ENCODE measurements around the gene MED12. TPM values are rescaled to one million over a fixed set of nuclear protein-coding genes. Genes with fewer than 3 reads are reported as not detected.
A peak's percentile ranks its signal among the peaks of the same experiment; 100 is the strongest.

Gene MED12
- total RNA-seq, 1 donor from 2014 or later: 18.3 TPM

DNA sequence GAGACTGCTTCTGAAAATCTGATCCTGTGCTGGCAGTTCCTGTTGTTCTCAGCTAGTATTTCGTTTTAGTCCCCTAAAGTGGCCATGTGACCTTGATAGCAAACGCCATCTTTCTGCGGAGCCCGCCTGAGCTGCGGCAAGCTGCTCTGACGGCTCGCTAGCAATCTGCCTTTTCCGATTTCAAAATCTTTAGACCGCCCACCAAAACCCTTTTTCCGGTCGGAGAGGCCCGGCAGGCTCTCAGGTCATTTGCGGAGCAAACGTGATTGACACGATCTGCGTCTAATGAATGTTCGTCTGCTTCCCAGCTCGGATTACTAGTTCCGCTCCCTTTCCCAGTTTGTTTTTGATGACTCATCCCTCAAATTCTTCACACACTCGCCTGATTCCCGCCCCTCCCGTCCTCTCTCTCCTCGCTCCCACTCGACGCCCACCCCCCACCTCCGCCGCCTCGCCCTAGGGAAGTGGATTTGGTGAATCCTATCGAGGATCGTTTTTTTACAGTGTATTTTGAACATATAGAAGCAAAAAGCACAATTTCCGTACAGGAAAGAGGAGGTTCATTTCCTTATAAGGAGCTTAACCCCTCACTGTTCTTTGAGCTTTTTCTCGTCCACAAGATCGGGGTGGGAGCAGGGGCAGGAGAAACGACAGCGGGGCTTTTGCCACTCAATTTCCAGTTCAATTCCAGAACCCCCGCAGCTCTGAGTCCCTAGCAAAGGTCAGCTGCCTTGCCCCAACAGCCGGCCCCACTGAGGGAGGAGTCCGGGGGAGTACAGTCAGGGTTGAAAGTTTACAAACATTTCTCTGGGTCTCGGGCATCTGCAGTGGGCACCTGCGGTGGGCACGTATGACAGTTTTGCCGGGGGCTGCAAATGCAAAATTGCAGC lies 63.8 kb downstream of the MED12 start:
- DNase-seq (peak; percentile 84), ATAC-seq (peak; percentile 97)
- intact Hi-C loops (cut with micrococcal nuclease): no loop called here

DNA sequence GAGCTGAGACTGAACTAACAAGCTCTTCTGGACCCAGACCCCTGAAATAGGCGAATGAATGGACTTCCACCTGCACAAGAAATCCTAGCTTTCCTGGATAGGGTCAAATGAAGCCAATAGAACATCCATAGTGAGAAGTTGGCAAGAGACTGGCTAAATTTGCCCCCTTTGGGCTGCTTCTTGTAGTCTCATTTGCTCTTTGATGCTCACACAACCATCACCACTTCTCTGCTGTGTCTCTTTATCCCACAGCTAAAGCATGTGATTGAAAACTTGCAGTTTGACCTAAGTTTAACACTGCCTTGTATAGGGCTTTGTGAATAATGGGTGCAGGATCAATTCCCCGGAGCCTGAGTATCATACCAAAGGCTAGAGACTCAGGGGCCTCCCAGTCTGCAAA lies 64.5 kb downstream of the MED12 start:
- DNase-seq (no peak), ATAC-seq (no peak)
- intact Hi-C loops (cut with micrococcal nuclease): no loop called here

DNA sequence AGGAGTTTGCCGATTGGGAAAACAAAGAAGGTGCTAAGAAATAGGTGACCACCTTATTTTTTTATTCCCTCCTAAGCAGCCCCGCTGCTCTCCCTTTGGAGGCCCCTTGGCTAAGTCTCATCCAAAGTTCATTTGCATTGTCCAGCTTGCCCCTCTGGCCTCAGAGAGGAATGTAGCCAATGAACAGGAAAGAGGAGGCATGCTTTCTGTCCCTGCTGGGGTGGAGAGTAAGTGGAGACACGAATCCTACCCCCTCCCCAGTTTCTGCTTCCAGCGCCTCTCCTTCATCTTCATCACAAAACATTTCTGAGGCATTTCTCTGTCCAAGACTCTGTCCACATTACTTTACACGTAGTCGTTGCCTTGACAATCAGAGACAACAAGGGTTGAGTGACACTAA lies 64.9 kb downstream of the MED12 start:
- ATAC-seq: no peak
- DNase-seq: no peak
- intact Hi-C loops (cut with micrococcal nuclease): no loop called here

DNA sequence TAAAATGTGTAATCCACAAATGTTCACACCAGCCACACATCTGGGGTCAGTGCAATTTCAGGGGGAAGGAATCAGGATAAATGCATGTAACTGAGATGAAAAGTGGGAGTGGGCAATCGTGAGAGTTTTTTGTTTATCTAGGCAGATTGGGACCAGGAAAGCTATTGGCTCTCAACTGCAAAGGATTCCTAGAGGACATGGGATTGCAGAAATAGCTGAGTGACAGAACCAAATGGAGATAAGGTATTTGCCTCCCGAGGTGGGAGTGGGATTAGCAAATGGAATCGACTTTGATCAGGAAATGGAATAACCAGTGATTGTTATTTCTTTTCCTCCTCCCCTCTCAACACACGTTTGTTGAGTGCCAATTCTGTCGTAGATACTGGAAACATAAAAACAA lies 65.7 kb downstream of the MED12 start:
- no peak for ATAC-seq
- intact Hi-C loops (cut with micrococcal nuclease): no loop called here

DNA sequence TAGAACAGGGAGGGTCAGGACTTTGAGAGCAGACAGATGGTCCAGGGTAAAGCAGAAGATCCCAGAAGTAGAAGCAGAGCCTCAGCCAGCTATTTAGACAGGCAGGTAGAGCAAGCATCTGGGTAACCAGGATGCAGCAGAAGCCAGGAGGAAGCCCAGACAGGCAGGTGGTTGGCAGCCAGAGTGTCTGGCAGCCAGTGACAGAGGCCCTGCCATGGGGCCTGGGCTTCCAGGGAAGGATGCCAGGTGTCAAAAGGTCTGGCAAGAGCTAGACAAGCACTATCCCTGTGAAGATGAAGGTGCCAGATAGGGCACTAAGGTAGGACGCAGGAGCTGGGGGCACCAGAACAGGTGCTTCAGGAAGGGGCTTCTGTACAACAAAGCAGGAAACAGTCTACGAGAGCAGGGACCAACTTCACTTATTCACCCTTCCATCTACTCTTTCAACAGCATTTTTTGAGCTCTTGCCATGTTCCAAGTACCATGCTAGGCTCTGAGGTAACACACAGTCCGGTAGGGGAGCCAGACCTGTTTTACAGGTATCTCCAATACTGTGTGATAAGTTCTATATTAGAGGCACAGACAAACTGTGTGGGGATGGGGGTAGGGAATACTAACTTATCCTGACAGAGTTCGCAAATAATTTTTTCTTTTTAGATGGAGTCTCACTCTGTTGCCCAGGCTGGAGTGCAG lies 66.6 kb downstream of the MED12 start:
- ATAC-seq (no peak), DNase-seq (no peak)
- intact Hi-C loops (cut with micrococcal nuclease): no loop called here

More for the DNA sequence above, 65.7 kb downstream of the MED12 start:
- DNase-seq: no peak

DNA sequence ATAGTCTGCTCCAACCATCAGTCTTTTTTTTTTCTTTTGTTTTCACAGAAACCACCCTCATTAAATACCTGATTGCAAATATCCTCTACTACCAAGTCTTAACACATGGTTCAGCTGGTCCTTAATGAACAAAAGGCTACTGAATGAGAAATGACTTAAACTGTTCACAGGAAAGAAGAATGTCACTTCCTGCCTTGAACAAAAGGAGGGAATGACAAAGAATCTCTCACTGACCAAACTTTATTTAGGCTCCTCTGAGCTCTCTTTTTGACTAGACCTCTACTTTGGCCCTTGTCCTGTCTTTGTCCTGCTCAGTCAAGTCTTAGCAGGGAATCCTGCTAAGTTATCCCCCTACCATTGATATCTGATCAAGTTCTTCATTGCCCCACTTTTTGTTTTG lies 72.9 kb downstream of the MED12 start:
- intact Hi-C loops (cut with micrococcal nuclease): no loop called here

More for the DNA sequence above, 72.9 kb downstream of the MED12 start:
- ATAC-seq (no peak), DNase-seq (no peak)

Other genes with a start within 250 kb of the MED12 start
- not detected for gene TEX11, start 209.9 kb upstream of the MED12 start, total RNA-seq
- gene SLC7A3, start 187.5 kb upstream of the MED12 start, total RNA-seq: not detected
- 45.4 TPM for gene SNX12, start 50.3 kb upstream of the MED12 start, total RNA-seq
- 56.3 TPM for gene FOXO4, start 22.7 kb upstream of the MED12 start, total RNA-seq
- gene CXorf65, start 11.9 kb upstream of the MED12 start, total RNA-seq: not detected
- 3.0 TPM for gene IL2RG, start 7.0 kb upstream of the MED12 start, total RNA-seq
- 0.92 TPM for gene NLGN3, start 26.2 kb downstream of the MED12 start, total RNA-seq
- gene GJB1, start 104.6 kb downstream of the MED12 start, total RNA-seq: not detected
- gene ZMYM3, start 135.5 kb downstream of the MED12 start, total RNA-seq: 16.3 TPM
- 105 TPM for gene NONO, start 165.0 kb downstream of the MED12 start, total RNA-seq
- gene ITGB1BP2, start 183.2 kb downstream of the MED12 start, total RNA-seq: 88.6 TPM
- gene TAF1, start 247.8 kb downstream of the MED12 start, total RNA-seq: 15.8 TPM

All from left ventricle myocardium superior (tissue), 1 donor.